Measurements from ENCODE around the gene B3GLCT.

GRCh38 chr13:31350560-31350959 is 150.8 kb downstream of the B3GLCT start:
- no peak for TF ChIP-seq GATA2 (IDR thresholded peaks at IDR 0.05; ENCODE audit: low read depth, low read length)
- TF ChIP-seq GATA3 (IDR thresholded peaks at IDR 0.05; ENCODE audit: low read depth, low read length), result no peak

Measured in SH-SY5Y (cell line).